Subcutaneous abdominal adipose tissue (tissue), 5 donors: ENCODE results near the gene ATXN1.

Experiments used
- H3K27ac ChIP-seq: one replicate; pipeline ENCODE4 v1.7.0; 2013; ENCODE audit warnings: low read depth, mild to moderate bottlenecking, inconsistent platforms, low read length, moderate library complexity
- H3K27me3 ChIP-seq, 5 donors: one replicate each; pipeline ENCODE4 v1.7.0; 2013; ENCODE audit warnings: low read length in 5 of 5, inconsistent platforms in 1 of 5; ENCODE audit not compliant: control insufficient read depth in 5 of 5, insufficient read depth in 4 of 5
- H3K36me3 ChIP-seq, 5 donors: one replicate each; pipeline ENCODE4 v1.7.0; 2013; ENCODE audit warnings: low read length in 5 of 5; ENCODE audit not compliant: control insufficient read depth in 5 of 5, insufficient read depth in 5 of 5
- H3K4me1 ChIP-seq, 5 donors: one replicate each; pipeline ENCODE4 v1.7.0; 2013; ENCODE audit warnings: low read length in 5 of 5, mild to moderate bottlenecking in 3 of 5, moderate library complexity in 1 of 5; ENCODE audit not compliant: control insufficient read depth in 5 of 5, insufficient read depth in 5 of 5
- H3K4me3 ChIP-seq, 5 donors: one replicate each; pipeline ENCODE4 v1.7.0; 2013; ENCODE audit warnings: low read length in 5 of 5, low read depth in 1 of 5
- H3K9ac ChIP-seq, 5 donors: one replicate each; pipeline ENCODE4 v1.7.0; 2013; ENCODE audit warnings: low read length in 5 of 5, mild to moderate bottlenecking in 4 of 5, moderate library complexity in 3 of 5
- H3K9me3 ChIP-seq, 5 donors: one replicate each; pipeline ENCODE4 v1.7.0; 2013; ENCODE audit warnings: low read length in 5 of 5; ENCODE audit not compliant: control insufficient read depth in 5 of 5
- donor health status: healthy.
- donor health status: healthy.
- donor health status: healthy.
- donor health status: healthy.
- donor health status: healthy.

Gene ATXN1

DNA sequence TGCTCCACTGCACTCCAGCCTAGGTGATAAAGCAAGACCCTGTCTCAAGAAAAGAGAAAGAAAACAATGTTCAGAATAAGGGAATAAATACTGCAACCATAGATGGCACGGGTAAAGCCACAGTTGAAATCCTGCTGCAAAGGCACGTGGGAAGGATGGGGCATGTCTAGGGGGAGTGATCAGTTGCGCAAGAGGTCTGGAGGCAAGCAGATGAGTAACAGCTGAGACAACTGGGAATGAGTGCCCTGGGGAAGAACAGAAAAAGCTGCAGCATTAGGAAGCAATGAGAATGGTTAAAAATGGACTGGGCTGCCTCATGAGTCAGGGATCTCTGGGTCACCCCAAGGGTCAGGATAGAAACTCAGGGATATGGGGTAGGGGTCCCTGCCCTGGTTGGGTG is 426.6 kb downstream of the ATXN1 start:
- Histone ChIP-seq H3K4me3 (no peak overlapping the region), H3K4me1 (peaks cover 22 to 71% (median 62%) of the 10 kb centered on the region in 5 donors), H3K36me3 (no peaks in the 10 kb centered on the region), H3K27ac (peak overlapping the region; percentile 69), H3K27me3 (no peaks in the 10 kb centered on the region), H3K9ac (peak overlapping the region in 1 of 5 donors; percentile 6), H3K9me3 (no peaks in the 10 kb centered on the region)

DNA sequence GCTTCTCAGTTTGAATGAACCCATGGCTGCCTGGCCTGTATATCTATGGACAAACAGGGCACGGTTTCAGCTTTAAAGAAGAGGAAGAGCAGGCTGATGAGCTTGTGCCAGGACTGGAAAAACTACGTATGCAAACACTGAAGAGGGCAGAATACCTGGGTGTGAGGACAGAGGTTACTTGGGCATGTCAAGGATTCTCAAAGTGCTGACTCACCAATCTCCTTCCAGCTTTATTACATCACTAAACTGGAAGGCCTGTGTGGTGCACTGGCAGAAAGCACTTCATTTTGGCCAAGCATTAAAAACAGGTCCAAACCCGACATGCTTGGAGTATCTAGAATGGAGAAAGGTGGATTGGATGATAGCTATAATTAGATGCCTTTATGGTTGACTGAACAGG is 427.7 kb downstream of the ATXN1 start:
- no peak overlapping the region for H3K27ac ChIP-seq
- no peak overlapping the region for H3K4me3 ChIP-seq
- H3K27me3 ChIP-seq: no peaks in the 10 kb centered on the region
- H3K4me1 ChIP-seq: peaks cover 15 to 61% (median 53%) of the 10 kb centered on the region in 5 donors
- H3K9ac ChIP-seq: no peak overlapping the region
- no peaks in the 10 kb centered on the region for H3K36me3 ChIP-seq
- no peaks in the 10 kb centered on the region for H3K9me3 ChIP-seq

DNA sequence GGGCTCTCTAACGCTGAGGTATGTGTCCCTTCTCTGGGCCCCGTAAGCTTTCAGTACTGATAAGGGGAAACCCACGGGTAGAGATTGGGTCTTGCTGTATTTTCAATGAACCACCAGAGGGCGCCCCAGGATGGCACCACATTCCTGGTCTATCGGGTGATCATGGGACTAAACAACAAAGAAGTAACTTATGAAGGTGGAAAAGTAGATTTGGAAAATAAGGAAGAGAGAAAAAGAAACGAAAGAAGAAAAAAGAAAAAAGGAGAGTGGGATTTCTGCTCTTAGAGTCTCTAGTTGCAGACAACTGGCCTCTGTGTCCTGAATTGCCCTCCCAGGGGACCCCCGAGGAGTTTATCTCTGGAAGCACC is 429.1 kb downstream of the ATXN1 start:
- Histone ChIP-seq H3K9ac (no peak overlapping the region), H3K27ac (no peak overlapping the region), H3K4me1 (peaks cover 10 to 47% (median 39%) of the 10 kb centered on the region in 5 donors), H3K27me3 (no peaks in the 10 kb centered on the region), H3K4me3 (no peak overlapping the region), H3K9me3 (no peaks in the 10 kb centered on the region), H3K36me3 (peaks cover 0 to 13% (median 7%) of the 10 kb centered on the region in 5 donors)

DNA sequence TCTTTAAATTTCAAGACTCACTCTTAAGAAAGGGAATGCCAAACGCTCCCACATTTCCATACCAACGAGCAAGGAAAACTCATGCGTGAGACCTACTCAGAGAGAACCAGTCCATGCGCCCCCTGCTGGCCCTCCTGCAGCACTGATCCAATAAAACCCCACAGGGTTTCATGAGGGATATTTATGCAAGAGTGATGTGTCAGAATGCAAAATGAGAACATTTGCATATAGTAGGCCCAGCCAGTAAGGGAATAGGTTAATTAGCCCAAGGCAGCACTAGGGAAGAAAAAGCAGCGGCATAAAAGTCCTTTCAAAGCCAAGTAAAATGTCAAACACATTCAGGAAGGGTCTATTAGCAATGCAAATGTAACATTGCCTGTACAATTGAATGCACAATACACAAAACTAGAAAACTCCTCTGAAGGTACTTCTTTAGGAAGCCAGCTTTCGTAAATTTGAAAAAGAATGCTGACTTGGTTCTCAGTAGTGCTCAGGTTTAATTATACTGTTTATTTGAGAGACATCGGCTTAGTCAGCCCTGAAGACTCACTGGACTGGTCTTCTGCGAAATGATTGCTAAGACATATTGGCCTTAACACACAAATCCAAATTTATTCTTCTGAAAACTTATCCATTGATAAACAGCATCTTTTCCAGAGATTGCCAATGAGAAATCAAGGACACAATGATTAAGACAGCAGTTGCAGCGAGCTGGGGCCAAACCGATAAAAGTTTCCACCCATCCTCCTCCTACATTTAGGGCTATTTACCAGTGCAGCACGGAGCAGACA is 429.7 kb downstream of the ATXN1 start:
- Histone ChIP-seq H3K27ac (no peak overlapping the region), H3K4me3 (no peak overlapping the region), H3K36me3 (peaks cover 0 to 19% (median 13%) of the 10 kb centered on the region in 5 donors), H3K27me3 (no peaks in the 10 kb centered on the region), H3K9ac (no peak overlapping the region), H3K4me1 (peaks cover 7 to 41% (median 33%) of the 10 kb centered on the region in 5 donors), H3K9me3 (no peaks in the 10 kb centered on the region)

DNA sequence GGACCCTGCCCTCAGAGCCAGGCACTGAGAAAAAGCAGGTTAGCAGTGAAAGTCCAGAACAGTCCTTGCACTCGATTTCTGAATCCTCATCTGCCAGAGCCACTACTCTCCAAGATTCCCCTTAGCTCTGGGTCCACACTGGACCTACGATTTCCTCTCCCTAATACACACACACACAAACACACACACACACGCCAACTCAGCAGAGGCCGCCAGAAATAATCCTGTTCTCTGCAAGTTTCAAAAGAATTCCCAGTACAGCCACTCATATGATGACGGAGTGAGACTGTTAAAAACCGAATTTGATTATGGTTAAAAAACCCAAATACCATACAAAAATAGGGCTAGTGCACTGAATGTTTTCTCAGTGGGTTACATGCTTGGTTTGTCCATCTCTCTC is 432.0 kb downstream of the ATXN1 start:
- H3K9me3 ChIP-seq: no peaks in the 10 kb centered on the region
- H3K4me1 ChIP-seq: peaks cover 0 to 21% (median 19%) of the 10 kb centered on the region in 5 donors
- H3K27me3 ChIP-seq: no peaks in the 10 kb centered on the region
- H3K9ac ChIP-seq: no peak overlapping the region
- no peak overlapping the region for H3K27ac ChIP-seq
- H3K36me3 ChIP-seq: peaks cover 3 to 26% (median 22%) of the 10 kb centered on the region in 5 donors
- no peak overlapping the region for H3K4me3 ChIP-seq

DNA sequence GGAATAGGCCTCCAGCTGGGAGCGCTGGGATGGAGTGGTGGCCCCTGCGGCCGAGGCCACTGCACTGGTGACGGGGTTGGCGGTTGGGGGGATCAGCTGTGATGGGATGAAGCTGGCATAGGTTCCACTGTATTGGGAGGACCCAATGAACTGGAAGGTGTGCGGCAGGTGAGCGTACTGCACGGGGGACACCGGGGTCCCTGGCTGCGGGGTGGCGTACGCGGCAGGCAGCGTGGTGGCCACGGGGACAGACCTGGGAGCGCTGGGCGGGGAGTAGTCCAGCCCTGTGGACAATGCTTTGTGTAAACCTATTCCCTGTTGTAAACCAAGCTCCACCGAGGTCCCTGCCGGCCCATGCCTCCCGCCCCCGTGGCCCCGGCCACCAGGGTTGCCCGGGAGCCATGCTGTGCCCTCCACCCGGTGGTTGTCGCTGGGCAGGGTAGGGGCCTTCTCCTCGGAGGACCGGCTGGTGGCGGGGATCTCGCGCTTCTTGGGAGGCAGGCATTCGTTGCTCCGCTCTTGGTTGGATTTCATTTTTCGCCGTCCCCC is 433.4 kb downstream of the ATXN1 start:
- H3K9ac ChIP-seq: no peak overlapping the region
- H3K4me1 ChIP-seq: peaks cover 0 to 21% (median 13%) of the 10 kb centered on the region in 5 donors
- H3K9me3 ChIP-seq: no peaks in the 10 kb centered on the region
- no peaks in the 10 kb centered on the region for H3K27me3 ChIP-seq
- no peak overlapping the region for H3K27ac ChIP-seq
- peaks cover 3 to 26% (median 22%) of the 10 kb centered on the region in 5 donors for H3K36me3 ChIP-seq
- H3K4me3 ChIP-seq: no peak overlapping the region

DNA sequence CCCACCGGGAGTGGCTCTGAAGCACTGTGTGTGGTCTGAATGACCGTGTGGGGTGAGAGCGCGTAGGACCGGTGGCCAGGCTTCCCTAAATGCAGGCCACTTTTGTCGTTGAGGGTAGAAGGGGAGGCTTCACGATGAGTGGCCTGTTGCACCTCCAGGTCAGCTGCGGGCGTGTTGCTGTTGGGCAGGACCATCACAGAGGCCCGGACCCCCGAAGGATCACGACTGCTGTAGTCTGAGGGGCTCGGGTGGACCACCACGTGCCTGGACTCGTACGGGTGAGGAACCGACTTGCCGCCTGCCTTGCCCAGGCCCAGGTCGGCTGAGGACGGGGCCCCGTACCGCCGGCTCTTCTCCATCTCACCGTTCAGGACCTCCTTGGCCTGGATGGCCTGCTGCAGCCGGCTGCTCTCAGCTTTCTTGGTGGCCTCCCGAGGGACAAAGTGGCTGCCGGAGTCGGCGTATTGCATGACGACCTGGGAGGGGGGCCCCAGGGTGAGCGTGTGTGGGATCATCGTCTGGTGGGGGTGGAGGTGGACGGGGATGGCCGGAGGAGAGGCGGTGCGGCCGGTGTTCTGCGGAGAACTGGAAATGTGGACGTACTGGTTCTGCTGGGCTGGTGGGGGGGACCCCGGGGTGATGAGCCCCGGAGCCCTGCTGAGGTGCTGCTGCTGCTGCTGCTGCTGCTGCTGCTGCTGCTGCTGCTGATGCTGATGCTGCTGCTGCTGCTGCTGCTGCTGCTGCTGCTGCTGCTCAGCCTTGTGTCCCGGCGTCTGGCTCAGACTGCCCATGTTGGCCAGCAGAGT is 434.1 kb downstream of the ATXN1 start:
- Histone ChIP-seq H3K4me3 (no peak overlapping the region), H3K4me1 (peaks cover 0 to 21% (median 9%) of the 10 kb centered on the region in 5 donors), H3K27me3 (no peaks in the 10 kb centered on the region), H3K9ac (no peak overlapping the region), H3K9me3 (no peaks in the 10 kb centered on the region), H3K27ac (no peak overlapping the region), H3K36me3 (peaks cover 3 to 26% (median 22%) of the 10 kb centered on the region in 5 donors)

DNA sequence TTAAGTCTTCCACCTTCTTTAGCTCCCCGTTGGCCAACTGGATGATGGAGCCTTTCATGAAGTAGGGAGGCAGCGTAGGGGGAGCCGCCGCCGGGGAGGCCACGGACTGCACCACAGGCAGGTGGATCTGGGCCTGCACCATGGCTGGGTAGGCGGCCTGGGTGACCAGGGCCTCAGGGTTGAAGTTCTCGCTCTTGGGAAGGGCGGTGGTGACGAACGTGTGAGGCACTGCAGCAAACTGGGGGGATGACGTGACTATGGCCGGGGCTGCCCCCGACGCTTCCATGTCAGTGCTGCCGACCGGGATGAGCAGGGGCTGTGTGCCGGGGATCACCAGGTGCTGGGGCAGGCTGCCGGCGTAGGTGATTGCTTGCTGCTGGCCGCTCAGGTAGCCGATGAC is 434.7 kb downstream of the ATXN1 start:
- Histone ChIP-seq H3K4me3 (no peak overlapping the region), H3K27ac (no peak overlapping the region), H3K9me3 (no peaks in the 10 kb centered on the region), H3K36me3 (peaks cover 3 to 26% (median 22%) of the 10 kb centered on the region in 5 donors), H3K9ac (no peak overlapping the region), H3K27me3 (no peaks in the 10 kb centered on the region), H3K4me1 (peaks cover 0 to 18% (median 3%) of the 10 kb centered on the region in 5 donors)

DNA sequence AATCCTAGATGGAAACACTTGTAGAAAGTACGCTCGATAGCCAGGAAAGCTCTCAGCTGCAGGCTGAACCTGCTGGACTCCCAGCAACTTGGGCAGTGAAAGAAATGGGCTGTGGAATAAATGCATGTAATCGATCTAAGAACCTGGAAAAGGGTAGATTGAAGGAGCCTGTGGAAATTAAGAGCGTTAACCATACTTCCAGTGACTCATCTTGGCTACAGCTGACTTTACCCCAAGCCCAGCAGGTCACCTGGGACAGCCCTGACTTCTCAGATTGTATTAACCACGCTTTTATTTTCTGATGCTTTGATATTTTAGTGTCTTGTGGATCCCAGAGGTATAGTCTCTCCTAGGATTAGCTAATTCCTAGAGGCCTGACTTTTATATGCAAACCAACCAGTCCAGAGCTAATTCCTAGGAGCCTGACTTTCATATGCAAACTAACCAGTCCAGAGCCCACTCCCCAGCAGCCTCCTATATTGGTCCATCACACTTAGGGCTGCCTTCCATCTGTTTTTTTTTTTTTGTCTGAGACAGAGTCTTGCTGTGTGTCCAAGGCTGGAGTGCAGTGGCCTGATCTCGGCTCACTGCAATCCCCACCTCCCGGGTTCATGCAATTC is 436.5 kb downstream of the ATXN1 start:
- Histone ChIP-seq H3K4me3 (no peak overlapping the region), H3K4me1 (peaks cover 6 to 34% (median 18%) of the 10 kb centered on the region in 5 donors), H3K27ac (no peak overlapping the region), H3K27me3 (no peaks in the 10 kb centered on the region), H3K36me3 (peaks cover 3 to 26% (median 22%) of the 10 kb centered on the region in 5 donors), H3K9me3 (no peaks in the 10 kb centered on the region), H3K9ac (no peak overlapping the region)
